ENCODE measurements around the gene TTC9B. TPM values are rescaled to one million over a fixed set of nuclear protein-coding genes. Genes with fewer than 3 reads are reported as not detected.

TTC9B gene
- total RNA-seq, 4 donors from 2014 or later: not detected

DNA sequence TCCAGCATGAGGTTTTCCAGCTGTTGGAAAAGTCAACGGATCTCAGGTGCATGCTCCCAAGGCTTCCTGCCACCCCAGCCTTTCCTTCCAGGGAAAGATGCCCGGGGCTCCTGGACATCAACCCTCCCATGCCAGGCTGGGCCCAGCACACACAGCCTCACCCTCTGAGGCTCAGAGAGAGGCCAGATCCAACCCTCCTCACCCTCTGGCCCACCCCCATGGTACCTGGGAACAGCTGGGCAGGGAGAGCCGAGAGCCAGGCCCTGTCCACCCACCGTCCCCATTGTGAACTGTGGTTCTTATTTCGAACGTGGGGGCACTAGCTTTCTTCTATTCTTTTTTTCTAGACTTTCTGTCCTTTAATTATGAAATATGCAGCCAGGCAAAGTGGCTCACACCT lies 18.2 kb upstream of the TTC9B start:
- WGBS, 2 donors: 91 to 95% methylated on average over 4 to 6 of the region's 6 CpGs
- no peak for DNase-seq
- H3K36me3 ChIP-seq: peaks cover 51 to 90% (median 52%) of the 10 kb centered on the region in 3 donors
- no peak overlapping the region for H3K4me3 ChIP-seq
- H3K27ac ChIP-seq: no peak overlapping the region
- H3K9me3 ChIP-seq: no peaks in the 10 kb centered on the region
- intact Hi-C loops (cut with DNase I): no loop called here
- H3K4me1 ChIP-seq: peaks cover 0 to 15% (median 6%) of the 10 kb centered on the region in 3 donors
- TF ChIP-seq POLR2A (IDR thresholded peaks at IDR 0.05): no peak
- TF ChIP-seq, protein P1, sequence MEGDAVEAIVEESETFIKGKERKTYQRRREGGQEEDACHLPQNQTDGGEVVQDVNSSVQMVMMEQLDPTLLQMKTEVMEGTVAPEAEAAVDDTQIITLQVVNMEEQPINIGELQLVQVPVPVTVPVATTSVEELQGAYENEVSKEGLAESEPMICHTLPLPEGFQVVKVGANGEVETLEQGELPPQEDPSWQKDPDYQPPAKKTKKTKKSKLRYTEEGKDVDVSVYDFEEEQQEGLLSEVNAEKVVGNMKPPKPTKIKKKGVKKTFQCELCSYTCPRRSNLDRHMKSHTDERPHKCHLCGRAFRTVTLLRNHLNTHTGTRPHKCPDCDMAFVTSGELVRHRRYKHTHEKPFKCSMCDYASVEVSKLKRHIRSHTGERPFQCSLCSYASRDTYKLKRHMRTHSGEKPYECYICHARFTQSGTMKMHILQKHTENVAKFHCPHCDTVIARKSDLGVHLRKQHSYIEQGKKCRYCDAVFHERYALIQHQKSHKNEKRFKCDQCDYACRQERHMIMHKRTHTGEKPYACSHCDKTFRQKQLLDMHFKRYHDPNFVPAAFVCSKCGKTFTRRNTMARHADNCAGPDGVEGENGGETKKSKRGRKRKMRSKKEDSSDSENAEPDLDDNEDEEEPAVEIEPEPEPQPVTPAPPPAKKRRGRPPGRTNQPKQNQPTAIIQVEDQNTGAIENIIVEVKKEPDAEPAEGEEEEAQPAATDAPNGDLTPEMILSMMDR (IDR thresholded peaks at IDR 0.05): no peak
- no peaks in the 10 kb centered on the region for H3K27me3 ChIP-seq

DNA sequence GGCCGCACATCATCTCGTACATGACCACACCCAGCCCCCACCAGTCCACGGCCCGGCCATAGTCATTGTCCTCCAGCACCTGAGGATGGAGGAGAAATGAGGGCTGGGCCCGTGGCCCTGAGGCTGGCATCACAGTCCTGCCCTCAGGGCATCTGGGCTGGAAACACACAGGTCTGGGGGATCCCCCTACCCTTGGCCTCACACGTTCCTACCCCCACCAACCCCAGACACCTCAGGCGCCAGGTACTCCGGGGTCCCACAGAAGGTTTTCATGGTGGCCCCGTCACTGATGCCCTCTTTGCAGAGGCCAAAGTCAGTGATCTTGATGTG lies 17.8 kb upstream of the TTC9B start:
- no peak overlapping the region for H3K4me3 ChIP-seq
- no peak overlapping the region for H3K27ac ChIP-seq
- DNase-seq: no peak
- peaks cover 0 to 15% (median 6%) of the 10 kb centered on the region in 3 donors for H3K4me1 ChIP-seq
- intact Hi-C loops (cut with DNase I): no loop called here
- TF ChIP-seq, protein P1 (IDR thresholded peaks at IDR 0.05): no peak
- TF ChIP-seq POLR2A (IDR thresholded peaks at IDR 0.05): no peak
- peaks cover 51 to 86% (median 52%) of the 10 kb centered on the region in 3 donors for H3K36me3 ChIP-seq
- no peaks in the 10 kb centered on the region for H3K9me3 ChIP-seq
- 50 to 76% methylated on average over 1 to 6 of the region's 9 CpGs for WGBS, 2 donors
- H3K27me3 ChIP-seq: no peaks in the 10 kb centered on the region

DNA sequence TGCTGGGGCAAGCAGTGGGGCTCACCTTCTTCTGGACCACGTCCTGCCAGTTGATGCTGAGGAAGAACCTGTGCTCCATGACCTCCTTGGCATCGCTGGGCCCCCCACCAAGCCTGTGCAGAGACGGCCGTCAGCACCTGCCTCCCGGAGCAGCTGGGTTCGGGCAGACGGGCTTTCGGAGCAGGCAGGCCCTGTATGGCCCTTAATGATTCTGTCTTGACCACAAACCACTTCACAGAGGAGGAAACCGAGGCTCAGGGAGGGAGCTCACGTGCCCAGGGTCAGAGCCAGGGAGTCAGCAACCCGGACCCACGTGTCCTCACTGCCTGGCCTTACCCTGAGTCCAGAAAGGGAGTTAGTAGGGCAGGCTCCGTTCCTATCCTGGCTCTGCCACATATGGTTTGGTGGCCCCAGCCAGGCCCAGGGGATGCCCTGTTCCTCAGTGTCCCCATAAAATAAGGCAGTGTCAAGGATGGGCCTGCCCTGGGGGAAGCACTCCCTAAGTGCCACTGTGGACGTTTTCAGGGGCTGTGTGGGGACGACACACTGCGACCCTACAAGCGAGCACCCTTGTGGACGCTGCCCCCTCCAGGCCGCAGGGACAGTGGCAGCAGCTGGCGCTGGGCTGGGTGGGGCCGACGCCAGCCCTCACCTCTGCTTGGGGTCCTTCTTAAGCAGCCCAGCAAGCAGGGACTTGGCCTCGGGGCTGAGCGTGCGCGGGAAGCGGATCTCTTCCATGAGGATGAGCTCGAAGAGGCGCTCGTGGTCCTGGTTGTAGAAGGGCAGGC lies 17.2 kb upstream of the TTC9B start:
- Histone ChIP-seq H3K27me3 (no peaks in the 10 kb centered on the region), H3K9me3 (no peaks in the 10 kb centered on the region), H3K36me3 (peaks cover 51 to 81% (median 52%) of the 10 kb centered on the region in 3 donors), H3K27ac (no peak overlapping the region), H3K4me1 (peaks cover 0 to 15% (median 6%) of the 10 kb centered on the region in 3 donors), H3K4me3 (no peak overlapping the region)
- no peak for TF ChIP-seq POLR2A (IDR thresholded peaks at IDR 0.05)
- TF ChIP-seq, protein P1 (IDR thresholded peaks at IDR 0.05): no peak
- DNase-seq: no peak
- intact Hi-C loops (cut with DNase I): no loop called here
- 82 to 92% methylated on average over 5 to 9 of the region's 30 CpGs for WGBS, 2 donors

DNA sequence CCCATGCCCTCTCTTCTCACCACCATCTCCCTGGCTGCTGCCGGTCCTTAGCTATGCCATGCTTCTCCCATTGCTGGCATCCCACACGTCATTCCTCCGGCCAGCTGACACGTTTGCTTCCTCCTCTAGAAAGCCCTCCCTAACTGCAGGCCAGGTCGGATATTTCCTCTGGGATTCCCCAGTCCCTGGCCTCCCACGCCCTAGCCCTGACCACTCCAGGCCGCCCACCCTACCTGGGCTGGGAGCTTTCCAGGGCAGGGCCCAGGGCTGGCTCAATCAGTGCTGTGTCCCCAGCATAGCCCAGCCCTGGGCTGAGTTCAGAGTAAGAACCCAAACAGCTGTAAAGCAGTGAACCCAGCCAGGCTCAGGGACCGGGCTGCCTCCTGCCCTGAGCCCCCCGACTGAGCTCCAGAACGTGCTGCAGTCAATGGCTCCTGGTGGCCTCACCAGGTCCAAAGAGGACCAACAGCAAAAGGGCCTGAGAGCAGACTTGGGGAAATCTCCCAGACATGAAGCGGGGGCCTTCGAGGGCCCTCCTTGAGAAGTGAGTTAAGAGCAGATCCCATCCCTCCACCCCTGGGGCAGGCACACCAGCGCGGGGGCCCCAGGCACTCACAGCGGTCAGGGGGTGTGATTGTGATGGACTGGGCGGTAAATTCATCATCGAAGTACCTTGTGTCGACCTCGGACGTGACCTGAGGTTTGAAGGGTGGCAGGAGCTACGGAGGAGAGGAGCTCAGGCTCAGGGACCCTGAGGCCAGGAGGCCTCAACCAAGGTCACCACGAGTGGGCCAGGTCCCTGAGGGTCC lies 16.4 kb upstream of the TTC9B start:
- H3K9me3 ChIP-seq: no peaks in the 10 kb centered on the region
- no peak for DNase-seq
- H3K27me3 ChIP-seq: no peaks in the 10 kb centered on the region
- intact Hi-C loops (cut with DNase I): no loop called here
- H3K27ac ChIP-seq: no peak overlapping the region
- 59 to 83% methylated on average over 5 to 13 of the region's 22 CpGs for WGBS, 2 donors
- H3K4me1 ChIP-seq: peaks cover 0 to 15% (median 6%) of the 10 kb centered on the region in 3 donors
- H3K36me3 ChIP-seq: peaks cover 45 to 73% (median 51%) of the 10 kb centered on the region in 3 donors
- H3K4me3 ChIP-seq: no peak overlapping the region
- TF ChIP-seq, protein P1 (IDR thresholded peaks at IDR 0.05): no peak
- TF ChIP-seq POLR2A (IDR thresholded peaks at IDR 0.05): no peak

All from esophagus squamous epithelium (tissue), 5 donors.